Coronary artery (tissue), 2 donors: ENCODE data around the gene CACNG8.

Experiments
- DNase-seq: peaks from one replicate; pipeline ENCODE4 v3.0.0-alpha.2; 2017; ENCODE audit warnings: low spot score
- H3K27ac ChIP-seq, 2 donors: fragments of 200-600 bp; sonication (generic); one replicate each; pipeline ENCODE4 v1.5.1; 2016 to 2019
- H3K4me3 ChIP-seq: fragments of 200-600 bp; sonication (generic); 2 replicates; pipeline ENCODE4 v1.5.1; 2016; ENCODE audit warnings: mild to moderate bottlenecking, moderate library complexity
- TF ChIP-seq, protein P1 (sequence below): fragments of 200-600 bp; sonication (generic); IDR thresholded peaks from one replicate; pipeline ENCODE4 v1.5.1; 2019; ENCODE audit warnings: antibody characterized with exemption

Gene CACNG8

DNA sequence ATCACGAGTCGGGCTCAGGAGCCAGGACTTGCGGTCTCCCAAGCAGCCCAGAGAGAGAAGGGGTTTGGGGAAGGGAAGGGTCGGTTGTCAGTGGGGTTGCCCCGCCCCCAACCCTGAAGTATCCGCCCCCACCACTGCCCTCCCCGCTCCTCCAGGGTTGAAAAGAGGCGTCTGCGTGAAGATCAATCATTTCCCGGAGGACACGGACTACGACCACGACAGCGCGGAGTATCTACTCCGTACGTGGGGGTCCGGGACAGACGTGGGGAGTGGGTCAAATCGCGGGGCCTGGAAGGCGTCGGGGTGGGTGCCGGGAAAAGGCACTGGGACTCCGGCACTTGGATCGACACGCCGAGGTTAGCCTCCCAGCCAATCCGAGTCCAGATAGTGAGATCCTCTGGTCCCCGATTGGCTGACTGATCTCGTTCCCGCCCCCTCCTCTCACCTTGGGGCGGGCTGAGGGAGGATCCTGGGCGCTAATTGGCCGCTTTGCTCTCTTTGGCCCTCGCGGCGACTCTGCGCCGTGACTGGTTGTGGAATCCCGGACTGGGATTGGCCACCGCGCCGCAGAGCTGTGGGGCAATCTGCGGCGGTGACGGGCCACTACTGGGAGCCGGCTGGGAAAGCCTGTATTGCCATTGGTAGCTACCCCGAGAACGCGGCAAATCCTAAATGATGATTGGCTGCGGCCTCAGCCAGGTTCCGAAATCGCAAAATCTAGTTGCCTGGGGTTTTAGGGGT, 15.4 kb downstream of the CACNG8 start:
- H3K27ac ChIP-seq, result no peak overlapping the region

DNA sequence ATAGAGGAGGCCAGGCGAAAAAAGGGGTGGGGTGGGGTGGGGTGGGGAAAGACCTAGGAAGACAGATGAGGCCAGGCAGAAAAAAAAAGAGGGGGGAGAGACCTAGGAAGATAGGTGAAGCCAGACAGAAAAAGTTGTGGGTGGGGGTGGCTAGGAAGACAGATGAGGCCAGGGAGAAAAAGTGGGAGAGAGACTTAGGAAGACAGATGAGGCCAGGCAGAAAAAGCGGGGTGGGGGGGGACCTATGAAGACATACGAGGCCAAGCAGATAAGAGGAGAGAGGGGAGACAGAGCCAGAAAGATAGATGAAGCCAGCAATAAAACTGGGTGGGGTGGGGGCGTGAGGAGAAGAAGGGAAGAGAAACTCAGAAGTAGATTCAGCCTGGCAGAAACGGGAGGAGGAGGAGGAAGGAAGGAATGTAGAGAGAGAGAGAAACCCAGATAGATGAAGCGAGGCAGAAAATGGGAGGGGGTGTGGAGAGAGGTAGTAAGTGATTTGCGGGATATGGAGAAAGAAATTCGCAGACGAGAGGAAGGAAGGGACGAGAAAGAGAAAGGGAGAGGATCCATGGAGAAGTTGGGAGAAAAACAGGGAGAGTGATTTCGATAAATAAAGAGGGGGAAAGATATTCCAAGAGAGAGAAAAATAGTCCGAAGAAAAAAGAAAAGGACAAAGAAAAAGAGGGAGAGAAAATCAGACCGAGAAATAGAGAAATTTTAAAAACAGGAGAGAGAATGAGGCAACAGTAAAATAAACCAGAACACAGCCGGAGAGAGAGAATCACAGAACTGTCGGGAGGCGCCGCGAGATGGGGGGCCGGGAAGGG, 16.5 kb downstream of the CACNG8 start:
- no peak for DNase-seq
- TF ChIP-seq, protein P1, sequence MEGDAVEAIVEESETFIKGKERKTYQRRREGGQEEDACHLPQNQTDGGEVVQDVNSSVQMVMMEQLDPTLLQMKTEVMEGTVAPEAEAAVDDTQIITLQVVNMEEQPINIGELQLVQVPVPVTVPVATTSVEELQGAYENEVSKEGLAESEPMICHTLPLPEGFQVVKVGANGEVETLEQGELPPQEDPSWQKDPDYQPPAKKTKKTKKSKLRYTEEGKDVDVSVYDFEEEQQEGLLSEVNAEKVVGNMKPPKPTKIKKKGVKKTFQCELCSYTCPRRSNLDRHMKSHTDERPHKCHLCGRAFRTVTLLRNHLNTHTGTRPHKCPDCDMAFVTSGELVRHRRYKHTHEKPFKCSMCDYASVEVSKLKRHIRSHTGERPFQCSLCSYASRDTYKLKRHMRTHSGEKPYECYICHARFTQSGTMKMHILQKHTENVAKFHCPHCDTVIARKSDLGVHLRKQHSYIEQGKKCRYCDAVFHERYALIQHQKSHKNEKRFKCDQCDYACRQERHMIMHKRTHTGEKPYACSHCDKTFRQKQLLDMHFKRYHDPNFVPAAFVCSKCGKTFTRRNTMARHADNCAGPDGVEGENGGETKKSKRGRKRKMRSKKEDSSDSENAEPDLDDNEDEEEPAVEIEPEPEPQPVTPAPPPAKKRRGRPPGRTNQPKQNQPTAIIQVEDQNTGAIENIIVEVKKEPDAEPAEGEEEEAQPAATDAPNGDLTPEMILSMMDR, result no peak
- H3K4me3 ChIP-seq, result peak overlapping the region; percentile 54
- H3K27ac ChIP-seq, result no peak overlapping the region

More for the DNA sequence above, 15.4 kb downstream of the CACNG8 start:
- DNase-seq, result no peak
- TF ChIP-seq, protein P1, result no peak
- H3K4me3 ChIP-seq, result peak overlapping the region; percentile 60

GRCh38 chr19:53980539-53981375, 18.0 kb downstream of the CACNG8 start:
- no peak for DNase-seq
- peak overlapping the region in 1 of 2 donors; percentile 31 for H3K27ac ChIP-seq
- peak overlapping the region; percentile 54 for H3K4me3 ChIP-seq
- TF ChIP-seq, protein P1, result no peak

GRCh38 chr19:53981376-53981951, 18.7 kb downstream of the CACNG8 start:
- TF ChIP-seq, protein P1, result no peak
- peak overlapping the region; percentile 66 for H3K4me3 ChIP-seq
- H3K27ac ChIP-seq, result peak overlapping the region in 1 of 2 donors; percentile 31
- DNase-seq, result no peak

DNA sequence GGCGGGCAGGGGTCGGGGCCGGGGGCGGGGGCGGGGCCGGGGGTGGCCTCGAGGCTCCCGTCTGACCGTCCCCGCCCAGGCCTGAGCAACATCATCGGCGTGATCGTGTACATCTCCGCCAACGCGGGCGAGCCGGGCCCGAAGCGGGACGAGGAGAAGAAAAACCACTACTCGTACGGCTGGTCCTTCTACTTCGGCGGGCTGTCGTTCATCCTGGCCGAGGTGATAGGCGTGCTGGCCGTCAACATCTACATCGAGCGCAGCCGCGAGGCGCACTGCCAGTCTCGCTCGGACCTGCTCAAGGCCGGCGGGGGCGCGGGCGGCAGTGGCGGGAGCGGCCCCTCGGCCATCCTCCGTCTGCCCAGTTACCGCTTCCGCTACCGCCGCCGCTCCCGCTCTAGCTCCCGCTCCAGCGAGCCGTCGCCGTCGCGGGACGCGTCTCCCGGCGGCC, 19.3 kb downstream of the CACNG8 start:
- TF ChIP-seq, protein P1, result no peak
- peak overlapping the region; percentile 66 for H3K4me3 ChIP-seq
- no peak for DNase-seq

DNA sequence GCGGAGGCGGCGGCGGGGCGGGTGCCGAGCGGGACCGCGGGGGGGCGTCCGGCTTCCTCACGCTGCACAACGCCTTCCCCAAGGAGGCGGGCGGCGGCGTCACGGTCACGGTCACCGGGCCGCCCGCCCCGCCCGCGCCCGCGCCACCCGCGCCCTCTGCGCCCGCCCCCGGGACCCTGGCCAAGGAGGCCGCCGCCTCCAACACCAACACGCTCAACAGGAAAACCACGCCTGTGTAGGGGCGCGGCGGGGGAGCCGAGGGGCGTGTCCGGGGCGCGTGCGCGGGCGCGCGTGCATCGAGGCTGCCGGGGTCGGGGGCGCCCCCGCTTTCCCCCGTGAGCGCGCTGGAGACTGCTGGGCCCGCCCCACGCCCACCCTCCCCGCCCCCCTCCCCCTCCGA, 19.9 kb downstream of the CACNG8 start:
- no peak for DNase-seq
- Histone ChIP-seq H3K4me3 (peak overlapping the region; percentile 66), H3K27ac (no peak overlapping the region)
- TF ChIP-seq, protein P1, result no peak

More for the DNA sequence above, 19.3 kb downstream of the CACNG8 start:
- peak overlapping the region in 1 of 2 donors; percentile 31 for H3K27ac ChIP-seq
